Subcutaneous abdominal adipose tissue (tissue), 5 donors: Measurements from ENCODE around the gene KCNN2.

Source experiments
- H3K27ac ChIP-seq: one replicate; pipeline ENCODE4 v1.7.0; 2013; ENCODE audit warnings: low read depth, mild to moderate bottlenecking, inconsistent platforms, low read length, moderate library complexity
- H3K27me3 ChIP-seq, 5 donors: one replicate each; pipeline ENCODE4 v1.7.0; 2013; ENCODE audit warnings: low read length in 5 of 5, inconsistent platforms in 1 of 5; ENCODE audit not compliant: control insufficient read depth in 5 of 5, insufficient read depth in 4 of 5
- H3K36me3 ChIP-seq, 5 donors: one replicate each; pipeline ENCODE4 v1.7.0; 2013; ENCODE audit warnings: low read length in 5 of 5; ENCODE audit not compliant: control insufficient read depth in 5 of 5, insufficient read depth in 5 of 5
- H3K4me1 ChIP-seq, 5 donors: one replicate each; pipeline ENCODE4 v1.7.0; 2013; ENCODE audit warnings: low read length in 5 of 5, mild to moderate bottlenecking in 3 of 5, moderate library complexity in 1 of 5; ENCODE audit not compliant: control insufficient read depth in 5 of 5, insufficient read depth in 5 of 5
- H3K4me3 ChIP-seq, 5 donors: one replicate each; pipeline ENCODE4 v1.7.0; 2013; ENCODE audit warnings: low read length in 5 of 5, low read depth in 1 of 5
- H3K9ac ChIP-seq, 5 donors: one replicate each; pipeline ENCODE4 v1.7.0; 2013; ENCODE audit warnings: low read length in 5 of 5, mild to moderate bottlenecking in 4 of 5, moderate library complexity in 3 of 5
- H3K9me3 ChIP-seq, 5 donors: one replicate each; pipeline ENCODE4 v1.7.0; 2013; ENCODE audit warnings: low read length in 5 of 5; ENCODE audit not compliant: control insufficient read depth in 5 of 5
- donor health status: healthy.
- donor health status: healthy.
- donor health status: healthy.
- donor health status: healthy.
- donor health status: healthy.

The KCNN2 gene

GRCh38 chr5:114471529-114471928, 109.7 kb downstream of the KCNN2 start:
- Histone ChIP-seq H3K9me3 (no peaks in the 10 kb centered on the region), H3K4me1 (peaks cover 0 to 18% (median 0%) of the 10 kb centered on the region in 5 donors), H3K4me3 (no peak overlapping the region), H3K9ac (no peak overlapping the region), H3K27me3 (no peaks in the 10 kb centered on the region), H3K27ac (no peak overlapping the region), H3K36me3 (no peaks in the 10 kb centered on the region)

GRCh38 chr5:114473541-114473940, 111.7 kb downstream of the KCNN2 start:
- H3K9me3 ChIP-seq = peaks cover 0 to 3% (median 0%) of the 10 kb centered on the region in 5 donors
- H3K27ac ChIP-seq = no peak overlapping the region
- no peaks in the 10 kb centered on the region for H3K36me3 ChIP-seq
- H3K4me1 ChIP-seq = peaks cover 0 to 18% (median 0%) of the 10 kb centered on the region in 5 donors
- no peak overlapping the region for H3K4me3 ChIP-seq
- H3K9ac ChIP-seq = no peak overlapping the region
- H3K27me3 ChIP-seq = no peaks in the 10 kb centered on the region

- Histone ChIP-seq H3K27me3 (no peaks in the 10 kb centered on the region), H3K9me3 (peaks cover 0 to 9% (median 0%) of the 10 kb centered on the region in 5 donors), H3K27ac (no peak overlapping the region), H3K9ac (no peak overlapping the region), H3K4me3 (no peak overlapping the region), H3K4me1 (peaks cover 0 to 9% (median 0%) of the 10 kb centered on the region in 5 donors), H3K36me3 (no peaks in the 10 kb centered on the region)
These were observed 116.0 kb downstream of the KCNN2 start for GRCh38 chr5:114477816-114478334.

GRCh38 chr5:114500756-114501155, 138.9 kb downstream of the KCNN2 start:
- H3K27ac ChIP-seq = no peak overlapping the region
- no peaks in the 10 kb centered on the region for H3K9me3 ChIP-seq
- no peaks in the 10 kb centered on the region for H3K36me3 ChIP-seq
- H3K27me3 ChIP-seq = no peaks in the 10 kb centered on the region
- H3K4me3 ChIP-seq = no peak overlapping the region
- H3K9ac ChIP-seq = no peak overlapping the region
- no peaks in the 10 kb centered on the region for H3K4me1 ChIP-seq

GRCh38 chr5:114504560-114504959, 142.7 kb downstream of the KCNN2 start:
- H3K4me1 ChIP-seq = no peaks in the 10 kb centered on the region
- no peak overlapping the region for H3K4me3 ChIP-seq
- H3K27me3 ChIP-seq = no peaks in the 10 kb centered on the region
- H3K27ac ChIP-seq = no peak overlapping the region
- H3K9ac ChIP-seq = no peak overlapping the region
- no peaks in the 10 kb centered on the region for H3K36me3 ChIP-seq
- H3K9me3 ChIP-seq = no peaks in the 10 kb centered on the region

GRCh38 chr5:114524221-114524620, 162.4 kb downstream of the KCNN2 start:
- no peak overlapping the region for H3K9ac ChIP-seq
- no peak overlapping the region for H3K4me3 ChIP-seq
- H3K9me3 ChIP-seq = peaks cover 0 to 4% (median 0%) of the 10 kb centered on the region in 5 donors
- no peaks in the 10 kb centered on the region for H3K36me3 ChIP-seq
- H3K27me3 ChIP-seq = no peaks in the 10 kb centered on the region
- no peak overlapping the region for H3K27ac ChIP-seq
- H3K4me1 ChIP-seq = no peaks in the 10 kb centered on the region

GRCh38 chr5:114544561-114544960, 182.7 kb downstream of the KCNN2 start:
- Histone ChIP-seq H3K4me1 (no peaks in the 10 kb centered on the region), H3K9me3 (peaks cover 0 to 9% (median 0%) of the 10 kb centered on the region in 5 donors), H3K27ac (no peak overlapping the region), H3K9ac (no peak overlapping the region), H3K4me3 (no peak overlapping the region), H3K27me3 (no peaks in the 10 kb centered on the region), H3K36me3 (no peaks in the 10 kb centered on the region)
